HG03095 (cell line): ENCODE results near the gene DMAC2.
"Not testable (repeated sequence)": the region's sequence is repeated elsewhere in the genome, so short reads cannot be mapped to it uniquely, and the experiment has no call there.

ENCODE experiments used
- ATAC-seq: cut with Tn5 transposase; IDR thresholded peaks from one replicate; pipeline ENCODE4 v1.9.1; 2021; ENCODE audit warnings: moderate library complexity; ENCODE audit not compliant: unreplicated experiment

The DMAC2 gene

DNA sequence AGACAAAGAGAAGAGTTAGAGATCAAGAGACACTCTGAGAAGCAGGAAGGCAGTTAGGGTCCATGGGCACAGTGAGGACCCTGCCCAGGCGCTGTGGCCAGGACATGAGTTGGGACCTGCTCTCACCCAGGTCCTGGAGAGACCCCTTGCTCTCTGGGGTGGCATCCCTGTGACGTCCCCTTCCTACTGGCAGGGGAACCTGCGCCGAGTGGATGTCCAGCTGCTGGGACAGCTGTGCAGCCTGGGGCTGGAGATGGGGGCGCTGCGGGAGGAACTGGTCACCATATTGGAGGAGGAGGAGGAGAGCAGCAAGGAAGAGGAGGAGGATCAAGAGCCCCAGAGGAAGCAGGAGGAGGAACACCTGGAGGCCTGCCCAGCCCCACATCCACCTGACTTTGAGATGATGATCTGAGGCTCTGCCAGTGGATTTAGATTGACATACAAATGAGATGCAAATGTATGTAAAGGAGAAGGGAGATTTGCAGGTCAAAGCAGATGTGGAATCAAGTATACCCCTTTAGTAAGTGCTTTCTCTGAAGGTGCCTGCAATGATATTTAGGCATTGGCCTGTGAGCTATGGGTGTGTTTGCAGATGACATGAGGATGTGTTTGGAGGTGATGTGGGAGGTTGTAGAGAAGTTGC, 4.2 kb upstream of the DMAC2 start:
- no peak for ATAC-seq

- no peak for ATAC-seq
These were observed 3.0 kb upstream of the DMAC2 start, which contains the start of gene ERICH4 for GRCh38 chr19:41442473-41443355. TSS of gene ERICH4 (plus strand) at chr19:41443156. CDS start at chr19:41443170, 14 bp downstream.

DNA sequence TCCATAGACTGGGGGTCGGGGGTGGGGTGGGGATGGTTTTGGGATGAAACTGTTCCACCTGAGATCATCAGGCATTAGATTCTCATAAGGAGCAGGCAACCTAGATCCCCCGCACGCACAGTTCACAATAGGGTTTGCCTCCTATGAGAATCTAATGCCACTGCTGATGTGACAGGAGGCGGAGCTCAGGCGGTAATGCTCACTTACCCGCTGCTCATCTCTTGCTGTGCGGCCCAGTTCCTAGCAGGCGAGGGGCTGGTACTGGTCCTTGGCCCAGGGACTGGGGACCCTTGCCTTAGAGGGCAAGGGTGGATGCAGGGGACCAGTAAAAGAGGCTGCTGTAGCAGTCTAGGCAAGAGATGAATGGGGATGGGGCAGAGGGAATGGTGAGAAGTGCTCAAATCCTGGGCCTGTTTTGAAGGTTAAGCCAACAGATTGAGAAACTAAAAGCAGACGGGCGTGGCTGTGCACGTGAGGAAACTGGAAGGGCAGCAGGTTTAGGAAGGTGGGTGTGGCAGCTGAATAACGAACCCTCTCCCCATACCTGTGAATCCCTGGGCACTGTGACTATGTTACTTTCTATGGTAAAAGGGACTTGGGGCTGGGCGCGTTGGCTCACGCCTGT, 1.7 kb upstream of the DMAC2 start:
- no peak for ATAC-seq

DNA sequence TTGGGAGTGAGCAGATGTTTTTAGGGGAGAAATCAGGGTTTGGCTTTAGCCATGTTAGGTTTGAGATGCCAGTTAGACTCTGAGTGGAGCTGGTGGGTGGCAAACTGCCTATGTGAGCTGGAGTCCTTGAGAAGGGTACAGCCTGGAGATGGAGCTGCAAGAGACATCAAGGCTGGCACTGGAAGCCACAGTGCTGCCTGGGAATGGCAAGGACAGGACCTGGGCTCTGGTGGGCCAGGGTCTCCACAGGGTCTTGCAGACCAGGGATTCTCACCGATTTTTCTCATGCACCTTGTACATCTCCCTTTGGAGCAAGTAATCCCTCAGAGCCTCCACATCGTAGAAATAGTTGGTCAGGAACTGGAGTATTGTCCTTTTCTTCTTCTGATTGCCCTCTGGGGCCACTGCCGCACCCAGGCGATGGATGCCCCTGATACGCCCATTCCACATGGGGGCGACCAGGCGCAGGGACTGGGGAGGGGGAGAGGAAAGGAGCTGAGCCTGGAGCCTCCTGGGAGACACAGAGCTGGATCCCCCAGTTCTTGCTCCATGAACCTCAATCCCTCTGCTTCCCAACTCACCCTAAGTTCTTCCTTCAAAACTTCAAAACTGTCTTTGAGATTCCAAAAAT, 1.7 kb downstream of the DMAC2 start:
- no peak for ATAC-seq

DNA sequence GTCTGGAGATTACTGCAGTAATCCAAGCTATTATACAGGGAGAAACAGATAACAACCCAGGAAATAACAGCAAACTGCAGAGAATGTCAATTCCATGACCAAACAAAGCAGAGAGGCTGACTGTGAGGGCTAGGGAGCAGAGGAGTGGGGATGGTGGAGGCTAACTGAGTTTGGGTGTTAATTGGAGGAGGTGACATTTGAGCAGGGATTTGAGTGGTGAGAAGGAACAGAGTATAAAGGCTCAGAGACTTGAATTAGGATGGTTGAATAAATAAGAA, 3.1 kb downstream of the DMAC2 start:
- no peak for ATAC-seq

DNA sequence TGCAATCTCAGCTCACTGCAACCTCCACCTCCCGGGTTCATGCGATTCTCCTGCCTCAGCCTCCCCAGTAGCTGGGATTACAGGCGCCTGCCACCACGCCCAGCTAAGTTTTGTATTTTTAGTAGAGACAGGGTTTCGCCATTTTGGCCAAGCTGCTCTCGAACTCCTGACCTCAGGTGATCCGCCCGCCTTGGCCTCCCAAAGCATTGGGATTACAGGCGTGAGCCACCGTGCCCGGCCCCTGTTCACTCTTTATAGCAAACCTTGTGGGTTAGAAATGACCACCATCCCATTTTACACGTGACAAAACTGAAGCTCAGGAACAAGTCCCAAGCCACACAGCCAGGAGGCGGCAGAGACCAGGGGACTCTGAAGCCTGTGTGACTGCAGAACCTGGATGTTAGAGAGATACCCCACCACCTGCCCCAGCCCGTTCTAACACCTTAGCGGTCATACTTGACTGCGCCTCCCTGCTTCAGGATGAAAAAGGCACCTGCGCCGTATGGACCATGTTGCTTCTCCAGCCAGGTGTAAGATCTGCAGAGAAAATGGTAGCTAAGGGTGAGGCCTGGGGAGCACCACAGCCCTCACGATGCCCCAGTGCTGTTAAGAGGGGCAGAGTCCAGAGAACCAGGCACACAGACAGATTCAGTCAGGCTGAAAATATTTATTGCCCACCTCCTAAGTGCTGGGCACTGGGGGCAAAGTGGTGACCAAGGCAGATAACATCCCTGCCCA, 3.6 kb downstream of the DMAC2 start:
- ATAC-seq, result no peak

GRCh38 chr19:41435376-41435775, 4.3 kb downstream of the DMAC2 start:
- ATAC-seq, result not testable (repeated sequence)

DNA sequence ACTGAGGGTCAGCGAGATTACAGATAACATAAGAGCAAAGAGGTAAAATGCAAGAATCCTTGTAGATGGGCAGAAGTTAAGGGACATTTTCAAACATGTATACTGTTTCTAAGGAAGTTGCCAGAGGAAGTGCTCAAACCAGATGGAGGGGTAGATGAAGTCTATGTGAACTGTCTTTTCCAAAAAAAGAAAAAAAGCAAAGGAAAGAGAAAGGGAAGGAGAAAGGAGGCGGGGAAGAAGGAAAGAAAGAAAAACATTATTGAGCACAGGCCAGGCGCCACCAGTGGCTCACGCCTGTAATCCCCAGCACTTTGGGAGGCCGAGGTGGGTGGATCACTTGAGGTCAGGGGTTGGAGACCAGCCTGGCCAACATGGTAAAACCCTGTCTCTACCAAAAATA, 5.3 kb downstream of the DMAC2 start:
- no peak for ATAC-seq

GRCh38 chr19:41433171-41433570, 6.5 kb downstream of the DMAC2 start:
- ATAC-seq, result no peak

GRCh38 chr19:41431426-41432386, 8.0 kb downstream of the DMAC2 start:
- no peak for ATAC-seq

DNA sequence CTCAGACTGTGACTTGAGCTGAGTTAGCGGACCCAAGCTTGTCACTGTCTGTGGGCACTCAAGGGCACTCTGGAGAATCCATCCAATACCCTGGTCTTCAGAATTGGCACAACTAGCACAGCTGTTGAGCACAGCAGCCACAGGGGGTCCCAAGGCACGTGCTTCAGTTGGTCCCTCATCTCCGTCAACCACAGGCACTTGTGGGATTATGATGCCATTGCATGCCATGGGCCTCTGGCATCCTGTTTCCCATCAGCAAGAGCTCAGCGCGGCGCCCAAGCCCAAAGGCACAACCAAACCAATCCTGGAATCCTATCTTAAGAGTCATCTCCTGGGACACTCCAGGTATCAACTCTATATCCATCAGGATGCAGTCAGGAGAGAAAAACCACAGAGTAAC, 8.8 kb downstream of the DMAC2 start:
- no peak for ATAC-seq

DNA sequence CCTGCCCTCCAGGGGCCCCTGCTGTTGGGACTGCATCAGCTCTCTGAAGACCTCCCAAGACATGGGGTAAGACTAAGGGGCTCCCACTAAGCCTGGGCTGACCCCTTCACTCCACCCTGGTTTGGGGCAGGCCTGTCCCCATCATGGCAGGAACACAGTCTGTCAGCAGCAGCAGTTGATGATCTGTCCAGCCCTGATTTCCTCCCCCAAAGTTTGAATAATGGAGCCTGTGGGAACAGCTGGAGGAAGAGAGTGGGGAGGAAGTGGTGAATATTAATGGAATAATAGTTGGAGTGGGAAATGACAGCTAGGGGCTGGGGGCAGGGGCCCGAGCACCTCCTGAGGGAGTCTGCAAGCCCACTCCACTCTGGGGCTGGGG, 11.2 kb downstream of the DMAC2 start:
- ATAC-seq, result no peak

DNA sequence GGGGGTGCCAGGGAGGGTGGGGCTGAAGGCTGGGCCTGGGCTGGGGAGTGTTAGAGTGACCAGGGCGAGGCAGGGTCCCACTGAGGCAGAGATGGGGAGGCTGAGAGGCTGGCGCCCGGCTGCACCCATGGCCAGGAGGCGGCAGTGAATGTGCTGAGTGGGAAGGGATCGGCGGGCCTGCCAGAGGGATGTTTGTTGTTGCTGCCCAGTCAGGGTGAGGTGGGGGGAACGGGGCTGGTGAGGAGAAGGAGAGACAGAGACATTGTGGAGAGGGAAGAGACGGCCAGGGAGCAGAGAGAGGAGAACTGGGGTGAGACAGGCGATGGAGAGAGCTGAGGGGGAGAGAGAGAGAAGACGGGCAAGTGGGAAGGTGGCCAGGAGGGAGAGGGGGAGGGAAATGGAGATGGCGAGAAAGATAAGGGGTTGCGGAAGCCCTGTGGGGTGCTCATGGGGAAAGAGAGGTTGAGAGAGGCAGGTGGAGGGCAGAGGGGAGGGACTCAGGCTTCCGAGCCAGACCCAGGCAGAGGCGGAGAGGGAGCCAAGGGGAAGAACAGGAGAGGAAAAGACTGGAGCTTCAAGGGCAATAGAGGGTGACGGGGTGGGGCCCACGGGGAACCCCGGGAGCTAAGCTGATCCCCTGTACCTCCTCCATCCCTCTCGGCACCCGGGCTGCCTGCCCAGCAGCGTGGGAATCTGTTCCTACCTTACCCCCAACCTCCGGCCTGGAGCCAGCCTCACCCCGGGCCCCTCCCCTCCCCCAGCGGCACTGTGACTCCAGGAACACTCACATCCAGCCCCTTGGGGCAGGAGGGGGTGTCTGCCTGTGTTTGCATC, 11.8 kb downstream of the DMAC2 start:
- no peak for ATAC-seq

- no peak for ATAC-seq
These were observed 12.6 kb downstream of the DMAC2 start, which contains the start of gene B3GNT8 for GRCh38 chr19:41426952-41427646. TSS of gene B3GNT8 (minus strand) at chr19:41427374. CDS start at chr19:41426778, 596 bp downstream.

GRCh38 chr19:41426116-41426841, 13.4 kb downstream of the DMAC2 start:
- ATAC-seq, result no peak

DNA sequence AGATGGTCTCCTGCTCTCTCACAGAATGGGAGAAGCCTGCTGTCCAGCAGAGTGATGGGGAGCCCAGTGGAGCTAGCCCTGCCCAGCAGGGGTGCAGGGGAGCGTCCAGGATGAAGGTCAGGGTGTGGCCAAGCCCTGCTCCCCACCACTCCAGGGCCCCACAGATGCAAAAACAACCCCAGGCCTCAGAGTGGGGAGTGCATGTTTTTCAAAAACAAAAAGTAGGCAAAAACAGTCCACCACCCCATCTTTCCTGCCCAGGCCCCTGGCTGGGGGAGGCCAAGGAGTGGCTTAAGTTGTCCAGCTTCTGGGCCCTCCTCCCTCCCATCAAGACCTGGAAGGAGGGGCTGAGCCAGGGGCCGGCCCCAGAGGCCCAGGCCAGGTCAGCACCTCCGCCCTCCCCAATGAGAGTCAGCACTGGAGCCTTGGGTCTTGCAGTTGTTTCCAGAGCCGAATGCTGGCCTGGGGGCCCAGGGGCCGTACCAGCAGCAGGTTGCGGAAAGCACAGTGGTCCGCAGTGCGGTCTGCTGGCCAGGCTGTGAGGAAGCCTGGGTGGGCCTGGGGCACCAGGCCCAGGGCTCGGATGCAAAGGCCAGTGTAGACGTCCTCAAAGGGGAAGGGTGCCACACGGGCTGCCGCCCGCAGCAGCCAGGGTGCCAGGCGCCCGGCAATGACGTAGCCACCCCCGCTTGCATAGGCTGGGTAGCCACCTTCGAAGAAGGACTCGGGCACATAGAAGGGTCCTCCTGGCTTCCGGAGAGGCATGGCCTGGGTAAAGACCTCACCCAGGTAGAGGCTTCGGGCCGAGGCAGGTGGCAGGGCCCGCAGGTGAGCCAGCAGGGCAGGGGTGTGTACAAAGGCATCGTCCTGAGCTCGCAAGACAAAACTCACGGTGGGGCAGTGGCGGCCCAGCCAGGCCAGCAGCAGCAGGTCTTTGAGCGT, 14.3 kb downstream of the DMAC2 start:
- no peak for ATAC-seq
